DND-41 (cell line): ENCODE measurements around the gene ATXN1.

Experiments
- ATAC-seq: fragments of 200-7000 bp; cut with Tn5 transposase; 3 replicates; pipeline ENCODE4 v1.9.1; 2021; ENCODE audit warnings: low read depth; ENCODE audit not compliant: insufficient read depth
- DNase-seq: peaks from one replicate; pipeline ENCODE4 v3.0.0-alpha.2; 2020
- H2AFZ ChIP-seq: 2 replicates; pipeline ENCODE4 v1.6.0; 2012; ENCODE audit warnings: low read depth, low read length
- H3K27ac ChIP-seq: 2 replicates; pipeline ENCODE4 v1.5.1; 2012; ENCODE audit warnings: low read length, inconsistent platforms
- H3K27me3 ChIP-seq: fragments of 200-600 bp; sonication (generic); 2 replicates; pipeline ENCODE4 v1.6.0; 2012; ENCODE audit warnings: low read length, mild to moderate bottlenecking, inconsistent platforms; ENCODE audit not compliant: insufficient read depth, poor library complexity
- H3K36me3 ChIP-seq: 2 replicates; pipeline ENCODE4 v1.5.1; 2012; ENCODE audit warnings: low read length, inconsistent platforms; ENCODE audit not compliant: insufficient read depth
- H3K4me1 ChIP-seq: 2 replicates; pipeline ENCODE4 v1.5.1; 2012; ENCODE audit warnings: mild to moderate bottlenecking, low read length; ENCODE audit not compliant: insufficient read depth
- H3K4me2 ChIP-seq: 2 replicates; pipeline ENCODE4 v1.6.0; 2012; ENCODE audit warnings: mild to moderate bottlenecking, moderate library complexity, low read length, inconsistent platforms; ENCODE audit not compliant: insufficient read depth
- H3K4me3 ChIP-seq, 2 experiments: fragments of 200-600 bp in 1 of 2; shearing (Covaris generic) in 1 of 2; 2 replicates each; pipeline ENCODE4 v1.5.1; 2012 to 2016; ENCODE audit warnings: inconsistent platforms in 2 of 2, low read length in 2 of 2, mild to moderate bottlenecking in 2 of 2, low read depth in 1 of 2, moderate library complexity in 1 of 2
- H3K79me2 ChIP-seq: 2 replicates; pipeline ENCODE4 v1.6.0; 2012; ENCODE audit warnings: low read length, inconsistent platforms; ENCODE audit not compliant: insufficient read depth
- H3K9ac ChIP-seq: 2 replicates; pipeline ENCODE4 v1.6.0; 2012; ENCODE audit warnings: low read depth, mild to moderate bottlenecking, inconsistent platforms, low read length, moderate library complexity
- H3K9me3 ChIP-seq: 2 replicates; pipeline ENCODE4 v1.5.1; 2012; ENCODE audit warnings: low read length, moderate library complexity, mild to moderate bottlenecking, inconsistent platforms; ENCODE audit not compliant: insufficient read depth, severe bottlenecking
- H4K20me1 ChIP-seq: 2 replicates; pipeline ENCODE4 v1.6.0; 2012; ENCODE audit warnings: low read length; ENCODE audit not compliant: insufficient read depth
- EZH2 ChIP-seq: IDR thresholded peaks from 3 replicates; pipeline ENCODE4 v1.6.1; 2012; ENCODE audit warnings: borderline replicate concordance, low read depth, mild to moderate bottlenecking, moderate library complexity, low read length, inconsistent platforms; ENCODE audit not compliant: severe bottlenecking
- TF ChIP-seq, protein P1 (sequence below): IDR thresholded peaks from 2 replicates; pipeline ENCODE4 v1.5.1; 2012; ENCODE audit warnings: borderline replicate concordance, low read length, moderate library complexity, mild to moderate bottlenecking; ENCODE audit not compliant: poor library complexity, severe bottlenecking; ENCODE audit errors: extremely low read depth

Gene ATXN1

DNA sequence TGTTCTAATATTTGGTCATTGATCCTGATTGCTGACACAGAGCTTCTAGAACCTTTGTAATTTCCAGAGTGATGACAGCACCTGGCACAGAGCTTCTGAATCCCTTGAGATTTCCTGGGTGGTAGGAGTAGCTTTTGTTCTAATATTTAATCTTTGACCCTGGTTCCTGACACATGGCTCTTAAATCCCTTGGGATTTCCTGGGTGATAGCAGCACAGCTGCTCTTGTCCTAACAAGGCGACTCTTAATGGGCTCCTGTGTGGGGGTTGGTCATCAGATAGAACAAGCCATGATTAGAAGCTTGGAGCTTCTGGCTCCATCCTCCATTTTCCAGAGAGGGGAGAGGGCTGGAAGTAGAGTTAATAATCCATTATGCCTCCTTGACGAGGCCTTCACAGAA is 504.5 kb downstream of the ATXN1 start:
- ATAC-seq, result no peak
- Histone ChIP-seq H3K27ac (no peak overlapping the region), H3K9ac (no peak overlapping the region), H3K27me3 (no peaks in the 10 kb centered on the region), H3K9me3 (no peaks in the 10 kb centered on the region), H2AFZ (no peak overlapping the region), H3K36me3 (no peaks in the 10 kb centered on the region), H4K20me1 (no peaks in the 10 kb centered on the region), H3K79me2 (no peaks in the 10 kb centered on the region), H3K4me2 (no peak overlapping the region), H3K4me3 (no peak overlapping the region), H3K4me1 (no peaks in the 10 kb centered on the region)
- TF ChIP-seq, protein P1, sequence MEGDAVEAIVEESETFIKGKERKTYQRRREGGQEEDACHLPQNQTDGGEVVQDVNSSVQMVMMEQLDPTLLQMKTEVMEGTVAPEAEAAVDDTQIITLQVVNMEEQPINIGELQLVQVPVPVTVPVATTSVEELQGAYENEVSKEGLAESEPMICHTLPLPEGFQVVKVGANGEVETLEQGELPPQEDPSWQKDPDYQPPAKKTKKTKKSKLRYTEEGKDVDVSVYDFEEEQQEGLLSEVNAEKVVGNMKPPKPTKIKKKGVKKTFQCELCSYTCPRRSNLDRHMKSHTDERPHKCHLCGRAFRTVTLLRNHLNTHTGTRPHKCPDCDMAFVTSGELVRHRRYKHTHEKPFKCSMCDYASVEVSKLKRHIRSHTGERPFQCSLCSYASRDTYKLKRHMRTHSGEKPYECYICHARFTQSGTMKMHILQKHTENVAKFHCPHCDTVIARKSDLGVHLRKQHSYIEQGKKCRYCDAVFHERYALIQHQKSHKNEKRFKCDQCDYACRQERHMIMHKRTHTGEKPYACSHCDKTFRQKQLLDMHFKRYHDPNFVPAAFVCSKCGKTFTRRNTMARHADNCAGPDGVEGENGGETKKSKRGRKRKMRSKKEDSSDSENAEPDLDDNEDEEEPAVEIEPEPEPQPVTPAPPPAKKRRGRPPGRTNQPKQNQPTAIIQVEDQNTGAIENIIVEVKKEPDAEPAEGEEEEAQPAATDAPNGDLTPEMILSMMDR, result no peak
- TF ChIP-seq EZH2, result no peak
- no peak for DNase-seq

DNA sequence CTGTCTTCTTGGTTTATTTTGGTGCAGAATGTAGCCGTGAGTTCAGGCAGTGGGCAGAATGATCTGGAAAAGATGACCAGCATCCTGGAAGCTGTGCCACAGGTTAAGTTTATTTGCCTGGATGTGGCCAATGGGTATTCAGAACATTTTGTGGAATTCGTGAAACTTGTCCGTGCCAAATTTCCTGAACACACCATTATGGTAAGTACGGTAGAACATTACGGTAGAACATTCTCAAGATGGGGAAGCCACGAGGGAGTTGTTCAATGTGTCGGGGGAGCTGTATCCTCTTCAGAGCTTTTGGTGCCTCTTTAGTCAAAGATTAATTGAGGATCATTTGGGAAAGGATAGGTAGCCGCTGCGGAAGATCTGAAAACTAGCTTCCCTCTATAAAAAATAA is 506.7 kb downstream of the ATXN1 start:
- TF ChIP-seq, protein P1, result no peak
- TF ChIP-seq EZH2, result no peak
- H3K36me3 ChIP-seq, result no peaks in the 10 kb centered on the region
- no peak for ATAC-seq
- H3K9ac ChIP-seq, result no peak overlapping the region
- no peaks in the 10 kb centered on the region for H3K9me3 ChIP-seq
- H3K79me2 ChIP-seq, result no peaks in the 10 kb centered on the region
- H3K4me1 ChIP-seq, result no peaks in the 10 kb centered on the region
- H3K4me3 ChIP-seq, result no peak overlapping the region
- H4K20me1 ChIP-seq, result no peaks in the 10 kb centered on the region
- DNase-seq, result no peak
- H2AFZ ChIP-seq, result no peak overlapping the region
- H3K27me3 ChIP-seq, result no peaks in the 10 kb centered on the region
- no peak overlapping the region for H3K4me2 ChIP-seq
- no peak overlapping the region for H3K27ac ChIP-seq

DNA sequence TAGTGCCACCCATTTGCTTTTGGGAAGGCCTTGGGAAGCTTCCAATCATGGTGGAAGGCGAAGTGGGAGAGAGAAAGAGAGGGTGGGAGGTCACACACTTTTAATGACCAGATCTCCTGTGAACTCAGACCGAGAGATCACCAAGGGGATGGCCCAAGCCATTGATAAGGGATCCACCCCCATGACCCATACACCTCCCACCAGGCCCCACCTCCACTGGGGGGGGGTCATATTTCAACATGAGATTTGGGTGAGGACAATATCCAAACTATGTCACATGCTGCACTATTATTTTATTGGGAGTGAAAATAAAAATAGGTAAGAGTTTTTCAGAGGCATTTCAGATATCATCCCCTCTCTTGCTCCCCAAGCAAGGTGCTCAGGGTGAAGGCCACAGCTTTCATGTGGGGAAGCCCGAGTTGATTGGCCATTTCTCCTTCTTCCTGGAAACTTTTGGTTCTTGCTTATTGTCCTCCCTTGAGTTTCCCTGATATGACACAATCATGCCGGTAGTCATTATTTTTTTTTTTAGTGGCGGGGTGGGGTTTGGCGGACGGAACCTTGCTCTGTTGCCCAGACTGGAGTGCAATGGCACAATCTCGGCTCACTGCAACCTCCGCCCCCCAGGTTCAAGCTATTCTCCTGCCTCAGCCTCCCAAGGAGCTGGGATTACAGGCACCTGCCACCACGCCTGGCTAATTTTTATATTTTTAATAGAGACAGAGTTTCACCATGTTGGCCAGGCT is 507.7 kb downstream of the ATXN1 start:
- H3K9ac ChIP-seq, result no peak overlapping the region

More for the DNA sequence above, 507.7 kb downstream of the ATXN1 start:
- Histone ChIP-seq H4K20me1 (no peaks in the 10 kb centered on the region), H3K4me1 (no peaks in the 10 kb centered on the region), H3K4me2 (no peak overlapping the region), H3K79me2 (no peaks in the 10 kb centered on the region), H3K9me3 (no peaks in the 10 kb centered on the region), H3K36me3 (no peaks in the 10 kb centered on the region), H3K4me3 (no peak overlapping the region), H2AFZ (no peak overlapping the region), H3K27me3 (no peaks in the 10 kb centered on the region), H3K27ac (no peak overlapping the region)
- TF ChIP-seq, protein P1, result no peak
- no peak for TF ChIP-seq EZH2
- no peak for DNase-seq
- ATAC-seq, result no peak
